ENCODE results near the gene NACAD. TPM values are rescaled to one million over a fixed set of nuclear protein-coding genes. Genes with fewer than 3 reads are reported as not detected.

Gene NACAD
- total RNA-seq, 1 donor: 3.9 TPM

DNA sequence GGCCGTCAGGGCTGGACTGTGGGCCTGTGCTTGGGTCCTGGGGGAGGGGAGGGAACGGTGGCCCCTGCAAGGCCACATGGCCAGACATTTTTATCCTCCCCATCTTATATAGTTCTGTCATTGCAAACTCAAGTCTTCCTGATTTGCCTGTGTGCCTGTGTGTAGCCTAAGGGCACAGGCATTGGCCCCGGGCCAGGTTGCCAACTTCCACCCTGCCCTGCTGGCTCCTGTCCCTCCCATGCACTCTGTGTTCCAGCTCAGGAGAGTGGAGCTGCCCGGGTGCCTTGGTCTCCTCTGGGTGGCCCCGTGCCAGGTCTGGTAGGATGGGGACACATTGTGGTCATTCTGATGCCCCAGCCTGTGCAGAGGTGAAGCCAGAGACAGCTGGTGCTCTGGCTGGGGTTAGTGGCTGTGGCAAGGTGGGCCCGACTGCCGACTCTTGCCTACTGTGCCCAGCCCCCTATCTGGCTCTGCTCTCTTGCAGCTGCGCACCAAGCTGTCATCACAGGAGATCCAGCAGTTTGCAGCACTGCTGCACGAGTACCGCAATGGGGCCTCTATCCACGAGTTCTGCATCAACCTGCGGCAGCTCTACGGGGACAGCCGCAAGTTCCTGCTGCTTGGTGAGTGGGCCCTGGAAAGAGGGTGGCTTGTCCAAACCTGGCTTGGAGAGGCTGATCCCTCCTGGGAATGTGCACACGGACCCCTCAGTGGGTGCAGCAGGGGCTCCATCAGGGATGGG lies 14.8 kb downstream of the NACAD start:
- H3K4me3 ChIP-seq (ENCODE audit: low read depth, low read length): no peak overlapping the region
- TF ChIP-seq, protein P1, sequence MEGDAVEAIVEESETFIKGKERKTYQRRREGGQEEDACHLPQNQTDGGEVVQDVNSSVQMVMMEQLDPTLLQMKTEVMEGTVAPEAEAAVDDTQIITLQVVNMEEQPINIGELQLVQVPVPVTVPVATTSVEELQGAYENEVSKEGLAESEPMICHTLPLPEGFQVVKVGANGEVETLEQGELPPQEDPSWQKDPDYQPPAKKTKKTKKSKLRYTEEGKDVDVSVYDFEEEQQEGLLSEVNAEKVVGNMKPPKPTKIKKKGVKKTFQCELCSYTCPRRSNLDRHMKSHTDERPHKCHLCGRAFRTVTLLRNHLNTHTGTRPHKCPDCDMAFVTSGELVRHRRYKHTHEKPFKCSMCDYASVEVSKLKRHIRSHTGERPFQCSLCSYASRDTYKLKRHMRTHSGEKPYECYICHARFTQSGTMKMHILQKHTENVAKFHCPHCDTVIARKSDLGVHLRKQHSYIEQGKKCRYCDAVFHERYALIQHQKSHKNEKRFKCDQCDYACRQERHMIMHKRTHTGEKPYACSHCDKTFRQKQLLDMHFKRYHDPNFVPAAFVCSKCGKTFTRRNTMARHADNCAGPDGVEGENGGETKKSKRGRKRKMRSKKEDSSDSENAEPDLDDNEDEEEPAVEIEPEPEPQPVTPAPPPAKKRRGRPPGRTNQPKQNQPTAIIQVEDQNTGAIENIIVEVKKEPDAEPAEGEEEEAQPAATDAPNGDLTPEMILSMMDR (IDR thresholded peaks at IDR 0.05; ENCODE audit: insufficient read depth, low read depth, low read length): no peak
- DNase-seq (ENCODE audit: low read depth): no peak

DNA sequence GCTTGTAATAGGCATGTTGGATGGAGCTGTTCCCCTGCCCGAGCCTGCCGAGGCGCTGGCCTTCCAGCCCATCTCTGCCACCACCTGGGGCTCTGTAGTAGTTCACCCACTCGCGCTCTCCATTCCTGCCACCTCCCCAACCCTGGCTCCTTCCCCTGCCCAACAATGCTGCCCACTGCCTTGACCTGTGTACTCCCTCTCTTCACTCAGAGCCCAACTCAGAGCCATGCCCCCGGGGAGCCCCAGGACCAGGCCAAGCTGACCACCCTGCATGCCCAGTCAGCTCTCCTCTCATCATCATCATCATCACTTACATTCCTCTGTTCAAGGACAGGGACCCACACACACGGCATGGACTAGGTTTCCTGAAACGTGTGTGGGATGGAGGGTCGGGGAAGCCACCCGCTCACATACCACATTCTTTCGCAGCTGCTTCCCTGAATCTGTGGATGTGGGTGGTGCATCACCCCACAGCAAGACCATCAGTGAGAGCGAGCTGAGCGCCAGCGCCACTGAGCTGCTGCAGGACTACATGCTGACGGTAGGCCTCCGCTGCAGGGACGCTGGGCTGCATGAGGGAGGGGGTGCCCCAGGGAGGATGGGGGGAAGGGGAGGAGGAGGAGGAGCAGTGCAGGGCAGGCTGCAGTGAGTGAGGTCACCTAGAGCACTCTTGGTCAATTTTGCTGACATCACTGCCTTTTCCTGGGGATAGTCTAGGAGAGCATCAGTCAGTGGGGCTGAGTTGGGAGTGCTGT lies 15.6 kb downstream of the NACAD start:
- TF ChIP-seq, protein P1 (IDR thresholded peaks at IDR 0.05; ENCODE audit: insufficient read depth, low read depth, low read length): no peak
- H3K4me3 ChIP-seq (ENCODE audit: low read depth, low read length): no peak overlapping the region
- no peak for DNase-seq (ENCODE audit: low read depth)

DNA sequence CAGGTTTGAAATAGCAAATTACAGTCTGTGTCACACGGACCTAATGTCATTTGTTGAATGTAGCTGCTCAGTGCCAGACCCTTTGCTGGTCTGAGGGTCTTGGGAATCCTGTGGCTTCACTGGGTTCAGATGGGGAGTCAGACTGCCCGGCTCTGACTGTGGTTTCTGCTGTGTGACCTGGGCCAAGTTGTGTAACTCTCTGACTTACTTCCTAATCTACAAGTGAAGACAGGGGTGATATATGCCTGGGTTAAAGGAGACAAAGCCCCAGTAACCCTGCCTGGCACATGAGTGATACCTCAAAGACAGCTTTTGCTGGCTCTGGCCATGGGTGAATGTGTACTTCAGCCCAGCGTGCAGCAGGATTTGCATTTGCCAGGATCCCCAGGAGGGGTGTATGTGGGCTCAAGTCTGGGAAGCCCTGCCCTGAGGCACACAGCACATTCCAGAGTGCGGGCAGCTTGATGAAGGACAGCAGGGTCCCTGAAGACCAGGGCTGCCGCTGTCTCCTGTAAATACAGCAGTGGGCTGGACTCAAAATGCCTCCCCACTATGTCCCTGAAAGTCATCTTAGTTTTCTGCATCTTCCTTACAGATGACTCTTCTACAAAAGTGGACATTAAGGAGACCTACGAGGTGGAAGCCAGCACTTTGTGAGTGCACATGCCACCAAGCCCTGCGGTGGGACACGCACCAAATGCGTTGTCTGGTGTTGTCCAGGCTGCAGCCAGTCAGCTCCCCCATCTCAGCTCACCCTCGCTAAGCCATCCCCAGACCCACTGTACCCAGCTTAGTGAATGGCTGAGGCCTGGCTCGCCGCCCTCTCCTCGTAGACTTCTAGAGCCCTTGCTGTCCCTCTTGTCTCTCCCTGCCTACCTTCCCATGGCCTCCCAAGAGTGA lies 16.4 kb downstream of the NACAD start:
- no peak overlapping the region for H3K4me3 ChIP-seq (ENCODE audit: low read depth, low read length)
- TF ChIP-seq, protein P1 (IDR thresholded peaks at IDR 0.05; ENCODE audit: insufficient read depth, low read depth, low read length): no peak
- peak; percentile 8 for DNase-seq (ENCODE audit: low read depth)

DNA sequence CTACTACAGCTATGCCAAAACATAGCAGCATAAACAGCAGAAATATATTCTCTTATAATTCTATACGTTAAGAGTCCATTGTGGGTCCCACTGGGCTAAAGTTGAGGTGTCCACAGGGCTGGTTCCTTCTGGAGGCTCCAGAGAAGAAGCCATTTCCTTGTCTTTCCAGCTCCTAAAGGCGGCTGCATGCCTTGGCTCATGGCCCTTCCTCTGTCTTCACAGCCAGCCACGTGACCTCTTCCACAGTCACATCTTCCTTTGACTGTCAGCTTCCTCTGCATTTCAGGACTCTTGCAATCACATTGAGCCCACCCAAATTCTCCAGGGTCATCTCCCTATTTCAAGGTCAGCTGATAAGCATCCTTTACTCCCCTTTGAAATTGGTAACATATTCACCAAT lies 17.2 kb downstream of the NACAD start:
- TF ChIP-seq, protein P1 (IDR thresholded peaks at IDR 0.05; ENCODE audit: insufficient read depth, low read depth, low read length): no peak
- no peak overlapping the region for H3K4me3 ChIP-seq (ENCODE audit: low read depth, low read length)
- no peak for DNase-seq (ENCODE audit: low read depth)

DNA sequence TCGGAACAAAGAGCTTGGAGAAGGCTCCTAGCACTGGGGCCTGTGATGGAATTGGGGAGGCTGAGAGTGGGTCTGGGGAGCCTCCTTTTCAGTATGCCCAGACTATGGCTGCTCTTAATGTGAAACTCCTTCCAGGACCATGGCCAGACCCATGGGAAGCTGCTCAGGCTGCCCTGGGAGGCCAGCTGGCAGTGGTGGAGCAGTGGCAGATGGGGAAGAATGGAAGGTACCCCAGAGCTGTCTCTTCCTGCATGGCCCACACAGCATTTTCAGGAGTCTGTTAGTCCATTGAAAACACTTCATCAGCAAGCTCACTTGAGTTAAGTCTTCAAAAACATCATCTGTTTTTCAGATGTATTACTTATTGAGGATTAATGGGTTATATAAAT lies 18.5 kb downstream of the NACAD start:
- no peak for DNase-seq (ENCODE audit: low read depth)
- TF ChIP-seq, protein P1 (IDR thresholded peaks at IDR 0.05; ENCODE audit: insufficient read depth, low read depth, low read length): no peak
- H3K4me3 ChIP-seq (ENCODE audit: low read depth, low read length): no peak overlapping the region

DNA sequence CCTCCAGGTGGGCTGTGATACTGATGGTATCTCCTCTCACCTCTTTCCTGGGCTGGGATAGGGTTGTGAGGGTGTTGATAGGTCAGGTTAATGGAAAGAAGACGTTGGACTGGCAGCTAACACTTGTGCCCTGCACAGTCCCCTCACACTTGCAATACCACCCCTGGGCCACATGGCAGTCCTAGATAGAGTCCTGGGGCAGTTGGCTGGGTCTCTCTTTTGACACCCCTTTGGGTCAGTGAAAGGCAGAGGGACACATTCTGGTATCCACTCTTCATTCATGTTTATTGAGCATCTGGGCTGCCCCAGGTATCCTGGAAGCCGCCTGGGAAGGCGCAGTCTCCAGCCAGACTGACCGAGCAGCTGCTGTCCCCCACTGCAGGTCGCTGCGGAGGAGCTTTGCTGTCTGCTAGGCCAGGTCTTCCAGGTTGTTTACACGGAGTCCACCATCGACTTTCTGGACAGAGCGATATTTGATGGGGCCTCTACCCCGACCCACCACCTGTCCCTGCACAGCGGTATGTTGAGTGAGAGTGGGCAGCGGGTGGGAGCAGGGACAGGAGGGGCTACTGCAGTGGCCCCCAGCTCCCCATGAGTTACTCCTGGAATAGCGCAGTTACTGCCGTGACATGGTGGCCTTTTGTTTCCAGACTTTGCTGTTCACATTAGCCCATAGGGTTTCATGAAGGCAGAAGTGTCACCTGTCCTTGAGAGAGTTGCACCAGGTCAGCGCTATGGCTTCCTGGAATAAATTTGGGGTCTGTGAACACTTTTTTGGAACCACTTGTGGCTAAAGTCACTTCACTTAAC lies 19.1 kb downstream of the NACAD start:
- TF ChIP-seq, protein P1 (IDR thresholded peaks at IDR 0.05; ENCODE audit: insufficient read depth, low read depth, low read length): peak; percentile 7
- no peak overlapping the region for H3K4me3 ChIP-seq (ENCODE audit: low read depth, low read length)
- no peak for DNase-seq (ENCODE audit: low read depth)

Measured in fibroblast of villous mesenchyme (primary cell).